ENCODE results near the gene TTC28.

GRCh38 chr22:28229566-28230485 lies 449.8 kb downstream of the TTC28 start:
- TF ChIP-seq ZNF223 (tag by site-specific recombination; IDR thresholded peaks at IDR 0.05) (no peak), CTCF (tag by site-specific recombination; IDR thresholded peaks at IDR 0.05) (no peak), ZNF571 (tag by site-specific recombination; IDR thresholded peaks at IDR 0.05) (no peak), ZNF133 (tag by site-specific recombination; IDR thresholded peaks at IDR 0.05) (no peak), ZNF626 (tag by site-specific recombination; IDR thresholded peaks at IDR 0.05) (no peak), REPIN1 (tag by site-specific recombination; IDR thresholded peaks at IDR 0.05; ENCODE audit: low read depth) (no peak), ZNF362 (tag by site-specific recombination; IDR thresholded peaks at IDR 0.05) (no peak), REST (tag by site-specific recombination; IDR thresholded peaks at IDR 0.05) (no peak), ZNF747 (tag by site-specific recombination; IDR thresholded peaks at IDR 0.05) (no peak), ZBTB17 (tag by site-specific recombination; IDR thresholded peaks at IDR 0.05) (no peak)

Measured in HEK293 (cell line).